ENCODE data around the gene ADH1B. TPM values are rescaled to one million over a fixed set of nuclear protein-coding genes. Genes with fewer than 3 reads are reported as not detected.
"Not testable (repeated sequence)": the region's sequence is repeated elsewhere in the genome, so short reads cannot be mapped to it uniquely, and the experiment has no call there.

The ADH1B gene
- total RNA-seq, 3 donors from 2014 or later = 631 to 5,080 (median 1,871) TPM

- no peaks in the 10 kb centered on the region for H3K4me1 ChIP-seq
- intact Hi-C loops (cut with DNase I; ENCODE audit: low total_unique reads) = no loop called here
- H3K27me3 ChIP-seq = no peaks in the 10 kb centered on the region
- H3K27ac ChIP-seq = peak overlapping the region; percentile 61 to 88
- TF ChIP-seq POLR2A (IDR thresholded peaks at IDR 0.05) (no peak), CTCF (IDR thresholded peaks at IDR 0.05) (no peak), POLR2AphosphoS5 (IDR thresholded peaks at IDR 0.05) (no peak)
- H3K36me3 ChIP-seq = no peaks in the 10 kb centered on the region
- no peak overlapping the region for H3K4me3 ChIP-seq
- peaks cover 4 to 9% of the 10 kb centered on the region in 2 donors for H3K9me3 ChIP-seq
- DNase-seq (ENCODE audit: low spot score in 2 of 2) = no peak
These were observed 40.2 kb upstream of the ADH1B start for GRCh38 chr4:99361268-99361898.

DNA sequence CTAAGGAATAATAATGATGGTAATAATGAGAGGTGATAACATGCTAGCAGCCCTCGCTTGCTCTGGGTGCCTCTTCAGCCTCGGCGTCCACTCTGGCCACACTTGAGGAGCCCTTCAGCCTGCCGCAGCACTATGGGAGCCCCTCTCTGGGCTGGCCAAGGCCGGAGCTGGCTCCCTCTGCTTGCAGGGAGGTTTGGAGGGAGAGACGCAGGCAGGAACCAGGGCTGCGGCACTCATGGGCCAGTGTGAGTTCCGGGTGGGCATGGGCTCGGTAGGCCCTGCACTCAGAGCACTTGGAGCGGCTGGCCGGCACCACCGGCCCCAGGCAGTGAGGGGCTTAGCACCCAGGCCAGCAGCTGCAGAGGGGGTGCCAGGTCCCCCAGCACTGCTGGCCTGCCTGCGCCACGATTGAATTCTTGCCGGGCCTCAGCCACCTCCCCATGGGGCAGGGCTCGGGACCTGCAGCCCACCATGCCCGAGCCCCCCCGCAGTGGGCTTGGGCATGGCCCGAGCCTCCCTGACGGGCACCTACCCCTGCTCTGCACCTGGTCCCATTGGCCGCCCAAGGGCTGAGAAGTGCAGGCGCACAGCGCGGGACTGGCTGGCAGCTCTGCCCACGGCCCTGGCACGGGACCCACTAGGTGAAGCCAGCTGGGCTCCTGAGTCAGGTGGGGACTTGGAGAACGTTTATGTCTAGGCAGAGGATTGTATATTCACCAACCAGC lies 38.4 kb upstream of the ADH1B start:
- H3K36me3 ChIP-seq = no peaks in the 10 kb centered on the region
- no peaks in the 10 kb centered on the region for H3K4me1 ChIP-seq
- no peaks in the 10 kb centered on the region for H3K27me3 ChIP-seq
- TF ChIP-seq POLR2A (IDR thresholded peaks at IDR 0.05) (no peak), CTCF (IDR thresholded peaks at IDR 0.05) (no peak), POLR2AphosphoS5 (IDR thresholded peaks at IDR 0.05) (no peak)
- peak overlapping the region in 1 of 2 donors; percentile 88 for H3K27ac ChIP-seq
- peaks cover 0 to 9% of the 10 kb centered on the region in 2 donors for H3K9me3 ChIP-seq
- DNase-seq (ENCODE audit: low spot score in 2 of 2) = no peak
- H3K4me3 ChIP-seq = no peak overlapping the region
- intact Hi-C loops (cut with DNase I; ENCODE audit: low total_unique reads) = no loop called here

GRCh38 chr4:99357948-99358347 lies 36.7 kb upstream of the ADH1B start:
- no peak overlapping the region for H3K4me3 ChIP-seq
- no peaks in the 10 kb centered on the region for H3K4me1 ChIP-seq
- H3K27me3 ChIP-seq = no peaks in the 10 kb centered on the region
- intact Hi-C loops (cut with DNase I; ENCODE audit: low total_unique reads) = no loop called here
- no peaks in the 10 kb centered on the region for H3K36me3 ChIP-seq
- H3K27ac ChIP-seq = no peak overlapping the region
- peaks cover 0 to 9% of the 10 kb centered on the region in 2 donors for H3K9me3 ChIP-seq
- DNase-seq (ENCODE audit: low spot score in 2 of 2) = no peak
- TF ChIP-seq POLR2AphosphoS5 (IDR thresholded peaks at IDR 0.05) (no peak), CTCF (IDR thresholded peaks at IDR 0.05) (no peak)

DNA sequence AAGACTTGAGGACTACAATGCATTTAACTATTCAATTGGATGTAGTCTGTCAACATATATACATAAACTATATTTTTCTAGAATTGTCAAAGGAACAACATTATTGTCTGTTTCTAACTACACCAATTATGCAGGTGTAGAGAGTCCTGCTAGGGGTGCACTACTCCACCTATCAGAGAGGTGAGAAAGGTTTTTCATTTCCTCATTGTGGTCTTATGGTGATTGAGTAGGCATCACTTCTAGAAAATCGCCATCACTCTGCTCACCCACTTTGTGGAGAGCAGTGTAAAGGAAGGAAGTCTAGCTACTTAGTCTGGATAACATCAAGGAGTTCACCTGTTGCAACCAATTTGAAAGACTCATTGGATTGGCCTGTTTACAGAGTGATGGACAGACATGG lies 35.8 kb upstream of the ADH1B start:
- Histone ChIP-seq H3K36me3 (no peaks in the 10 kb centered on the region), H3K27ac (no peak overlapping the region), H3K4me1 (no peaks in the 10 kb centered on the region), H3K9me3 (peaks cover 0 to 9% of the 10 kb centered on the region in 2 donors), H3K27me3 (no peaks in the 10 kb centered on the region), H3K4me3 (no peak overlapping the region)
- TF ChIP-seq CTCF (IDR thresholded peaks at IDR 0.05) (no peak), POLR2A (IDR thresholded peaks at IDR 0.05) (no peak), POLR2AphosphoS5 (IDR thresholded peaks at IDR 0.05) (no peak)
- intact Hi-C loops (cut with DNase I; ENCODE audit: low total_unique reads) = no loop called here
- no peak for DNase-seq (ENCODE audit: low spot score in 2 of 2)

DNA sequence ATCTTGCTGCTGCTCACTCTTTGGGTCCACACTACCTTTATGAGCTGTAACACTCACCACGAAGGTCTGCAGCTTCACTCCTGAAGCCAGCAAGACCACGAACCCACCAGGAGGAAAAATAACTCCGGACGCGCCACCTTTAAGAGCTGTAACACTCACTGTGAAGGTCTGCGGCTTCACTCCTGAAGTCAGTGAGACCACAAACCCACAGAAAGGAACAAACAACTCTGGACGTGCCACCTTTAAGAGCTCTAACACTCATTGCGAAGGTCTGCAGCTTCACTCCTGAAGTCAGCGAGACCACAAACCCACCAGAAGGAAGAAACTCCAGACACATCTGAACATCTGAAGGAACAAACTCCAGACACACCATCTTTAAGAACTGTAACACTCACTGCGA lies 34.9 kb upstream of the ADH1B start:
- H3K4me3 ChIP-seq; H3K36me3 ChIP-seq; DNase-seq (ENCODE audit: low spot score in 2 of 2); H3K9me3 ChIP-seq; H3K27me3 ChIP-seq; H3K4me1 ChIP-seq; H3K27ac ChIP-seq; intact Hi-C loops (cut with DNase I; ENCODE audit: low total_unique reads): not testable (repeated sequence)
